NT2/D1 (cell line): ENCODE results near the gene DAB2.

Experiments used
- SUZ12 ChIP-seq: IDR thresholded peaks from 2 replicates; pipeline ENCODE4 v1.6.1; 2011; ENCODE audit not compliant: insufficient read length, insufficient read depth; ENCODE audit errors: extremely low read depth
- YY1 ChIP-seq: IDR thresholded peaks from 2 replicates; pipeline ENCODE4 v1.6.1; 2011; ENCODE audit not compliant: insufficient read length, insufficient read depth
- ZNF274 ChIP-seq: IDR thresholded peaks from 2 replicates; pipeline ENCODE4 v1.6.1; 2011; ENCODE audit warnings: mild to moderate bottlenecking, low read depth, low read length

DNA sequence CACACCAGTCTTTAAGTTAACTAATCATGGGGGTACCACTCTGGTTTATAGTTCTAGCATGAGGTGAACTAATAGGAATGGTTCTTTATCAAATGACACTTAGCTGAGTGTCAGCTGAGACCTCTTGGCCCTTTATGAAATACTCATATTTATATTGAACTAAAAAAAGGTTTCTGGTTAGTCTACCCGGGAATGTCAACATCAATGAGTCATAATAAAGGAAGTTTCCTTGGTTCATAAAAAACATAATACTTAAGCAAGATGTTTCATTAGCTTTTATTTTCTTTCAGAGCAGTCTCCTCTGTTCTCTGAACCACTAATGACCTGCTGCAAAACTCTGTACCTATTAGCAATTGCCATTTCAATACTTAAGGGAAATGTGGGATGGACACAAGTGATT lies 13.7 kb downstream of the DAB2 start:
- TF ChIP-seq SUZ12 (no peak), ZNF274 (no peak), YY1 (no peak)
